ENCODE results near the gene FSCB.

GRCh38 chr14:44531658-44532057, 24.6 kb upstream of the FSCB start:
- no peak for TF ChIP-seq REST (IDR thresholded peaks at IDR 0.05; ENCODE audit: low read depth, low read length)
- TF ChIP-seq POLR2AphosphoS5 (IDR thresholded peaks at IDR 0.05; ENCODE audit: low read depth, low read length) = no peak
- no peak for TF ChIP-seq NRF1 (IDR thresholded peaks at IDR 0.05; ENCODE audit: low read depth, low read length)
- TF ChIP-seq CTCF (IDR thresholded peaks at IDR 0.05) = no peak
- TF ChIP-seq MEF2A (IDR thresholded peaks at IDR 0.05; ENCODE audit: borderline replicate concordance, low read depth) = no peak
- no peak for TF ChIP-seq MXI1 (IDR thresholded peaks at IDR 0.05; ENCODE audit: low read depth, low read length)
- no peak for TF ChIP-seq TCF12 (IDR thresholded peaks at IDR 0.05)
- TF ChIP-seq FOSL2 (IDR thresholded peaks at IDR 0.05; ENCODE audit: borderline replicate concordance, low read depth) = no peak
